RWPE2 (cell line): Measurements from ENCODE around the gene TSHZ2.
"Not testable (repeated sequence)": the region's sequence is repeated elsewhere in the genome, so short reads cannot be mapped to it uniquely, and the experiment has no call there.

Experiments used
- ATAC-seq: fragments of 200-7000 bp; cut with Tn5 transposase; 3 replicates; pipeline ENCODE4 v1.9.1; 2021; ENCODE audit warnings: low read depth
- DNase-seq: peaks from one replicate; pipeline ENCODE4 v3.0.0-alpha.2; 2020; ENCODE audit warnings: low spot score
- H3K27ac ChIP-seq: fragments of 450-650 bp; 2 replicates; pipeline ENCODE4 v1.5.1; 2017; ENCODE audit warnings: mild to moderate bottlenecking; ENCODE audit not compliant: poor library complexity, severe bottlenecking
- H3K27me3 ChIP-seq: fragments of 250-450 bp; sonication (Bioruptor Pico); 2 replicates; pipeline ENCODE4 v1.5.1; 2021; ENCODE audit warnings: mild to moderate bottlenecking, moderate library complexity; ENCODE audit not compliant: insufficient read depth, poor library complexity, severe bottlenecking
- H3K36me3 ChIP-seq: fragments of 250-450 bp; sonication (Bioruptor Pico); 2 replicates; pipeline ENCODE4 v1.5.1; 2020; ENCODE audit warnings: low read depth, mild to moderate bottlenecking, moderate library complexity
- H3K4me1 ChIP-seq: fragments of 250-450 bp; sonication (Bioruptor Pico); 2 replicates; pipeline ENCODE4 v1.5.1; 2021; ENCODE audit warnings: mild to moderate bottlenecking, moderate library complexity; ENCODE audit not compliant: insufficient read depth, poor library complexity, severe bottlenecking
- H3K4me3 ChIP-seq: fragments of 250-450 bp; sonication (Bioruptor Pico); 2 replicates; pipeline ENCODE4 v1.5.1; 2021; ENCODE audit warnings: mild to moderate bottlenecking, moderate library complexity; ENCODE audit not compliant: severe bottlenecking
- H3K9me3 ChIP-seq: fragments of 250-450 bp; sonication (Bioruptor Pico); 2 replicates; pipeline ENCODE4 v1.5.1; 2021; ENCODE audit warnings: mild to moderate bottlenecking, moderate library complexity; ENCODE audit not compliant: severe bottlenecking
- TF ChIP-seq, protein P1 (sequence below): fragments of 450-650 bp; IDR thresholded peaks from one replicate; pipeline ENCODE4 v1.5.1; 2017; ENCODE audit warnings: mild to moderate bottlenecking, moderate library complexity; ENCODE audit not compliant: poor library complexity, severe bottlenecking

Gene TSHZ2

DNA sequence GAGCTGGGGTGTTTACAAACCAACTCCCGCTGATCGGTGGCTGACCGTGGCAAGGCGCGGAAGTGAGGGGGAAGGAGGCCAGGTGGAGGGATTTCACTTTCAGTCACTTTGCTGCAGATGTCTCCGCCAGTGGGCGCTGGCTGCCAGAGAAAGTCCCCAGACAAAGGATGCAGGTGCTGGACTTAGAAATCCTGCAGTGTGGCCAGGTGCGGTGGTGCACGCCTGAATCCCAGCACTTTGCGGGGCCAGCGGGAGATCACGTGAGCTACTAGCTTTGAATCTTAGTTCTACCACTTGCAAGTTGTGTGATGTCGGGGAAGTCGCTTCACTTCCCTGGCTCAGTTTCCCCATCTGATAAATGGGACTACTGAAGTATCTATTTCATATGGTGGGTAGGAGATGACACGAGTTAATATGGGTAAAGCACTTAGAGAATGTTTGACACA is 441.1 kb downstream of the TSHZ2 start:
- no peak overlapping the region for H3K4me3 ChIP-seq
- no peaks in the 10 kb centered on the region for H3K36me3 ChIP-seq
- ATAC-seq = peak; percentile 59
- TF ChIP-seq, protein P1, sequence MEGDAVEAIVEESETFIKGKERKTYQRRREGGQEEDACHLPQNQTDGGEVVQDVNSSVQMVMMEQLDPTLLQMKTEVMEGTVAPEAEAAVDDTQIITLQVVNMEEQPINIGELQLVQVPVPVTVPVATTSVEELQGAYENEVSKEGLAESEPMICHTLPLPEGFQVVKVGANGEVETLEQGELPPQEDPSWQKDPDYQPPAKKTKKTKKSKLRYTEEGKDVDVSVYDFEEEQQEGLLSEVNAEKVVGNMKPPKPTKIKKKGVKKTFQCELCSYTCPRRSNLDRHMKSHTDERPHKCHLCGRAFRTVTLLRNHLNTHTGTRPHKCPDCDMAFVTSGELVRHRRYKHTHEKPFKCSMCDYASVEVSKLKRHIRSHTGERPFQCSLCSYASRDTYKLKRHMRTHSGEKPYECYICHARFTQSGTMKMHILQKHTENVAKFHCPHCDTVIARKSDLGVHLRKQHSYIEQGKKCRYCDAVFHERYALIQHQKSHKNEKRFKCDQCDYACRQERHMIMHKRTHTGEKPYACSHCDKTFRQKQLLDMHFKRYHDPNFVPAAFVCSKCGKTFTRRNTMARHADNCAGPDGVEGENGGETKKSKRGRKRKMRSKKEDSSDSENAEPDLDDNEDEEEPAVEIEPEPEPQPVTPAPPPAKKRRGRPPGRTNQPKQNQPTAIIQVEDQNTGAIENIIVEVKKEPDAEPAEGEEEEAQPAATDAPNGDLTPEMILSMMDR = peak; percentile 77
- no peaks in the 10 kb centered on the region for H3K4me1 ChIP-seq
- H3K9me3 ChIP-seq = no peaks in the 10 kb centered on the region
- no peak overlapping the region for H3K27ac ChIP-seq
- DNase-seq = no peak
- peaks cover 5% of the 10 kb centered on the region for H3K27me3 ChIP-seq

DNA sequence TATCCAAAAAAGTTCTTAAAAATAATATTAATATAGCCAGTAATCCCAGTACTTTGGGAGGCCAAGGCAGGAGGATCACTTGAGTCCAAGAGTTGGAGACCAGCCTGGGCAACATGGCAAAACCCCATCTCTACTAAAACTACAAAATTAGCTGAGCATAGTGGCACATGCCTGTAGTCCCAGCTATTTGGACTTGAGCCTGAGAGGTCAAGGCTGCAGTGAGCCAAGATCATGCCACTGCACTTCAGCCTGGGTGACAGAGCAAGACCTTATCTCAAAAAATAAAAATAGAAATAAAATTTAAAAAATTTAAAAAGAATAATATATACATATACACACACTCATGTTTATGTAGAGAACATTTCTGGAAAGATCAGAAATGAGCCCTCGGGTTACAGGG is 441.7 kb downstream of the TSHZ2 start:
- not testable (repeated sequence) for H3K36me3 ChIP-seq, H3K27me3 ChIP-seq, ATAC-seq, H3K27ac ChIP-seq, H3K9me3 ChIP-seq, DNase-seq, H3K4me1 ChIP-seq, H3K4me3 ChIP-seq

DNA sequence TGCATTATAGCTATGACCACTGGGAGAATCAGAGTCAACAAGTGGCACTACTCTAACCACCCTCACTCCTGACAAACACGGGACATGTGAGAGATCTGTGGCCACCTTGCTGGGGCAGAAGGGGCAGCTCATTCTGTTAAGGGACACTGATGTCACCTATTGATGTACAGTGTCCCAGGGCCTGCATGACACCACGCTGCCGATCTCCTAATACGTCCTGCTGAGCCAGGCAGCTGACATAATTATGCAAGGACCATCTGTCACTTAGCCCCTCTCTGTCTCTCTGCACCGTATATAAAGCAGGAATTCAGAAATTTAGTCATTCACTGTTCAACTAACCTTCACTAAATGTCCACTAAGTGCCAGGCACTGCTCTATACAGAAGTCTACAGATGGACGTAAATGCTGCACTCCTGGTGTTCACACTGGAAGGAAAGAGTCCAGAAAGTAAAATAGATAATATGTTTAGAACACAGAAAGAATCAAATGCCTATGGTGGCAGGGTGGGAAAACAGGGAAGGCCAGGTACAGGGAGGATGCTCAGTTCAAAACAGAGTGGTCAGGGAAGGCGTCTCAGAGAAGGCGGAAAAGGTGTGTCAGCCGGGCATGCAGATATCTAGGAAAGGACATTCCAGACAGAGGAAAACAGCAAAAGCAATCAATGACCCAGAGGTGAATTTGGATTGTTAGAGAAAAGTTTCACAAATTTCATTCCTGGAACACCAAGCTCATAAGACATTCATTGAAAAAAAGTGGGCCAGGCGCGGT is 447.7 kb downstream of the TSHZ2 start:
- no peak for ATAC-seq
- no peak overlapping the region for H3K27ac ChIP-seq
- TF ChIP-seq, protein P1 = no peak
- H3K4me3 ChIP-seq = no peak overlapping the region
- no peaks in the 10 kb centered on the region for H3K4me1 ChIP-seq
- no peak for DNase-seq
- no peaks in the 10 kb centered on the region for H3K9me3 ChIP-seq
- H3K27me3 ChIP-seq = no peaks in the 10 kb centered on the region
- no peaks in the 10 kb centered on the region for H3K36me3 ChIP-seq

DNA sequence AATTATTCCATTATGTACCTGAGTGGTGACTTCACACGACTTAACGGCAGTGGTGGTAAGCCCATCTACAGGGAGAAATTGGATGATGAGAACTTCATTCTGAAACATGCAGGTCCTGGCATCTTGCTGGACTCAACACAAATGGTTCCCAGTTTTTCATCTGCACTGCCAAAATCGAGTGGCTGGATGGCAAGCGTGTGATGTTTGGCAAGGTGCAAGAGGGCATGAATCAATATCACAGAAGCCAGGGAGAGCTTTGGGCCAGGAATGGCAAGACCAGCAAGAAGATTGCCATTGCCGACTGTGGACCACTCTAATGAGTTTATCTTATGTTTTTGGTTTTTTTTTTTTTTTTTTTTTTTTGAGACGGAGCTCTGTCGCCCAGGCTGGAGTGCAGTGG is 449.2 kb downstream of the TSHZ2 start:
- Histone ChIP-seq H3K36me3 (no peaks in the 10 kb centered on the region), H3K27ac (no peak overlapping the region), H3K4me1 (no peaks in the 10 kb centered on the region), H3K4me3 (no peak overlapping the region), H3K9me3 (no peaks in the 10 kb centered on the region), H3K27me3 (no peaks in the 10 kb centered on the region)
- no peak for DNase-seq
- TF ChIP-seq, protein P1 = no peak
- no peak for ATAC-seq

DNA sequence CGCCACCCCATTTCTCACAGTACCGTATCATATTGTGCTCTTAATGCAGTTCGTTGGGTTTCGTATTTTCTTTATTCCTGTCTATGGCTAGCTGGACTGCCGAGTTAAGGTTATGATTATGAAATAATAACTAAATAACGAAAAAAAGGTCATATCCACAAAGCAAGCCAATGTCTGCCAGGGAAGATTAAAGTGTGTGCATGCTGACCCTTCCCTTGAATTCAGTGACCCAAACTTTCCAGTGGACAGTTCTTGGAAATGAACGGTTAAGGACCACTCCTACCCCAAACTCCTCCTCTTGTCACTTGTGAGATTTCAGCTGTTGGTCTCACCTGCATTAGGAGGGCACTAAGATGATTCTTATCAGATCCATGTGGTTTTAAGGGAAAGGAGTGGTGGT is 449.9 kb downstream of the TSHZ2 start:
- no peaks in the 10 kb centered on the region for H3K36me3 ChIP-seq
- H3K4me1 ChIP-seq = no peaks in the 10 kb centered on the region
- H3K9me3 ChIP-seq = no peaks in the 10 kb centered on the region
- H3K27ac ChIP-seq = no peak overlapping the region
- no peak for DNase-seq
- ATAC-seq = no peak
- TF ChIP-seq, protein P1 = no peak
- H3K27me3 ChIP-seq = peaks cover 6% of the 10 kb centered on the region
- no peak overlapping the region for H3K4me3 ChIP-seq
